Stomach (tissue), 4 donors: ENCODE results near the gene SPATA31D3.

ENCODE experiments used
- CTCF ChIP-seq, 7 experiments: fragments of 450-650 bp in 4 of 7; fragments of 200-600 bp in 3 of 7; sonication (generic) in 3 of 7; IDR thresholded peaks; one replicate each; pipeline ENCODE4 v1.5.1; 2016 to 2019; ENCODE audit warnings: antibody characterized with exemption in 7 of 7, control low read depth in 2 of 7, mild to moderate bottlenecking in 1 of 7
- EP300 ChIP-seq: sonication (generic); formaldehyde crosslinking; IDR thresholded peaks from one replicate; pipeline ENCODE4 v1.6.1; 2017; ENCODE audit warnings: antibody characterized with exemption
- POLR2A ChIP-seq, 4 donors: fragments of 450-650 bp; IDR thresholded peaks; one replicate each; pipeline ENCODE4 v1.6.1; 2016; ENCODE audit warnings: antibody characterized with exemption in 4 of 4, control low read depth in 2 of 4, mild to moderate bottlenecking in 1 of 4, moderate library complexity in 1 of 4
- POLR2AphosphoS5 ChIP-seq, 3 donors: sonication (generic); formaldehyde crosslinking; IDR thresholded peaks; one replicate each; pipeline ENCODE4 v1.6.1; 2016; ENCODE audit warnings: antibody characterized with exemption in 3 of 3

GRCh38 chr9:81906671-81907070 lies 36.6 kb upstream of the SPATA31D3 start:
- TF ChIP-seq POLR2AphosphoS5 (IDR thresholded peaks at IDR 0.05): no peak
- TF ChIP-seq EP300: no peak
- no peak for TF ChIP-seq CTCF (IDR thresholded peaks at IDR 0.05)
- no peak for TF ChIP-seq POLR2A (IDR thresholded peaks at IDR 0.05)
